NCI-H2107 treated with DMSO at 0.1 percent for 48 hours (cell line): ENCODE results near the gene GPR4.
"Not testable (repeated sequence)": the region's sequence is repeated elsewhere in the genome, so short reads cannot be mapped to it uniquely, and the experiment has no call there.

Experiments used
- DNase-seq: peaks from one replicate; lab custom pipeline; 2025; ENCODE audit not compliant: unreplicated experiment; lab: John Stamatoyannopoulos, UW

The GPR4 gene

DNA sequence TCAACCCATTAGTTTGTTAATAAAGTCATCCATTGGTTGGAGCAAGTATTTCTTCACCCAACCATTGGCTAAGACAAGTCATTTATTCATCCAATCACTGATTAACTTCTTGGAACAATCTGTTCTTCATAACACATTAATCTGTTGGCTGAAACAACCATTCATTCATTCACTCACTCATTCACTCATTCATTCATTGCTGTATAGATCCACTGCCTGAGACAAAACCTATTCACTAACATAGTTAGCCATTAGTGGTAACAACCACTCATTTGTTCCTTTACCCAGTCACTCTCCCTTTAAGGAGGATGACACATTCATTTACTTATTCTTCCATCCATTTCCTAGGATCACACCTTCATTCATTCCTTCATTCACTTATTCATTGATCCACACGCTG, 22.0 kb upstream of the GPR4 start:
- no peak for DNase-seq

DNA sequence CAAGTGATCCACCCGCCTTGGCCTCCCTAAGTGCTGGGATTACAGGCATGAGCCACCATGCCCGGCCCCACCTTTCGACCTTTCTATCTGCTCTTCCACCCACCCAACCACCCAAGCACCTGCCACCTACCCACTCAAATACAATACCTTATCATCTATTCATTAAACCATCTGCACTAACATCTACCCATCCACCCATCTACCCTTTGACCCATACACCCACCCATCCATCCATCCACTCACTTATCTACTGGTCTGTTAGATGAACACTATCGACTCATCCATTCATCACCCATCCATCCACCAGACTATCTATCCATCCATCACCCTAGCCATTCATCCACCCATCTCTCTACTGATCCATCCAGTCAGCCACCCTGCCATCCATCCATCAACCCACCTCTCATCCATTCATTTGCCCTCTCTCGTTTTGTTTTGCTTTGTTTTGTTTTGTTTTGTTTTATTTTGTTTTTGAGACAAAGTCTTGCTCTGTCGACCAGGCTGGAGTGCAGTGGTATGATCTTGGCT, 20.0 kb upstream of the GPR4 start:
- no peak for DNase-seq

DNA sequence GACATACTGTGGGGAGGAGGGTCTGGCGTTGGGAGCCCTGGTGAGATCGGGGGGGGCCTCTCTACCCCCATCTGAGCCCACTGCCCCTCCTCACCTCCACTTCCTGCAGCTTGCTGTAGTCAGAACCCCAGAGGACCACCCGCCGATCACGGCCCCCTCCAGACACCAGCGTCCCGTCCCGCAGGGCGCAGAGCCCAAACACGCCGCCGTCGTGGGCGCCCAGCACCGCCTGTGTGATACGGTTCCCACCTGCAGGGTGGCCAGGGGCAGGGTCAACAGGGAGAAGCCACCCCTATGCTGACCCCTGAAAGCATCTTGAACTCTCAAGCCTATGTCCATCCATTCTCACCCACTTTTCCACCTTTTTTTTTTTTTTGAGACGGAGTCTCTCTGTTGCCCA, 19.4 kb upstream of the GPR4 start:
- no peak for DNase-seq

DNA sequence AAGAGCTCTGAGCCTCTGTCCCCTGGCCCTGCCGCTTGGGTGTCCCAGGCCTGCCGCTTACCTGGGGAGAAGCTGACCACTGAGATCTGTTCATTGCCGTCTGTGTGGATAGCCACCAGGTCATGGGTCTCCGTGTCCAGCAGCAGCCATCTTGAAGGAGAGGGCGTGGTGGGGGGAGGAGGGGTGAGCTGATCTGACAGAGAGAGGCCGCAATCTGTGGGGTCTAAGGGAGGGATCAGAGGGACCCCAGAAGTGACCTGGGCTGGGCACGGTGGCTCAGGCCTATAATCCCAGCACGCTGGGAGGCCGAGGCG, 14.6 kb upstream of the GPR4 start:
- DNase-seq = no peak

DNA sequence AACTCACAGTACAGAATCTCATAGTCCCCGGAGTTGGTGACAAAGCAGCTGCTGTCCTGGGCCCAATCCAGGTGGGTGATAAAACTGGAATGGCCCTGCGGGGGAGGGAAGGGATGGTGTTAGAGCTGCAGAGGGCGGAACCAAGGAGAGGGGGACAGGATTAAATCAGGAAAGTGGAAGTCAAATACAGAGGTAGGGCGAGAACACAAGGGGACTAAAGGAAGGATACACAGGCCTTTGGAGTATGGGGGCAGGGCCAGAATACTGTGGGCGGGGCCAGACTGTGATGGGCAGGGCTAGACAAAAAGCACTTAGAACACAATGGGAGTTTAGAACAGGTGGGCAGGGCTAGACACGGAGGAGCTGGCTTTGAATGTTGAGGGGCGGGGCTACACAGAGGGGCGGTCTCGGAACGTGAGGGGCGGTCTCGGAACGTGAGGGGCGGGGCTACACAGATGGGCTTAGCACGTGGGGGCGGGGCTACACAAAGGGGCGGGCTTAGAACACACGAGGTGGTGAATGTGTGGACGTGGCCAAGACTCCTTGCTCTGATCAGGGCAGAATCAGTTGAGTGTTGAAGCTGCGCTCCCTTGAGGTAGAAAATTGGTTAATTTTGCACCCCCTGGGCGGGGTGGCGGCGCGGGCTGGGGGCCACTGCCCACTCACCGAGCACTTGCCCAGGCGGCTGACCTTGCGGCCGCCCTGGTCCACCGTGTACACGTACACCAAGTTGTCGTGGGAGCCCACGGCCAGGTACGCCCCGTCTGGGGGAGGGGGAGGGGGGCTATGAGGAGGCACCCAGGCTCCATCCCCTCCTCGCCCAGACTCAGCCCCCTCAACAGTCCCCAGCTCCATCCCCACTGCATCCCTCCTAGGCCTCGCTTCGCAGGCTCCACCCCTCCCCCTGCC, 14.0 kb upstream of the GPR4 start:
- no peak for DNase-seq

DNA sequence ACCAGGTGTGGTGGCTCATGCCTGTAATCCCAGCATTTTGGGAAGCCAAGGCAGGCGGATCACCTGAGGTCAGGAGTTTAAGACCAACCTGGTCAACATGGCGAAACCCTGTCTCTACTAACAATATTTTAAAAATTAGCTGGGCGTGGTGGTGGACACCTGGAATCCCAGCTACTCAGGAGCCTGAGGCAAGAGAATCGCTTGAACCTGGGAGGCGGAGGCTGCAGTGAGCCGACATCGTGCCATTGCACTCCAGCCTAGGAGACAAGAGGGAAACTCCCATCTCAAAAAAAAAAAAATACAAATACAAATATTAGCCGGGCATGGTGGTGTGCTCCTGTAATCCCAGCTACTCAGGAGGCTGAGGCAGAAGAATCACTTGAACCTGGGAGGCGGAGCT, 13.0 kb upstream of the GPR4 start:
- DNase-seq = not testable (repeated sequence)

DNA sequence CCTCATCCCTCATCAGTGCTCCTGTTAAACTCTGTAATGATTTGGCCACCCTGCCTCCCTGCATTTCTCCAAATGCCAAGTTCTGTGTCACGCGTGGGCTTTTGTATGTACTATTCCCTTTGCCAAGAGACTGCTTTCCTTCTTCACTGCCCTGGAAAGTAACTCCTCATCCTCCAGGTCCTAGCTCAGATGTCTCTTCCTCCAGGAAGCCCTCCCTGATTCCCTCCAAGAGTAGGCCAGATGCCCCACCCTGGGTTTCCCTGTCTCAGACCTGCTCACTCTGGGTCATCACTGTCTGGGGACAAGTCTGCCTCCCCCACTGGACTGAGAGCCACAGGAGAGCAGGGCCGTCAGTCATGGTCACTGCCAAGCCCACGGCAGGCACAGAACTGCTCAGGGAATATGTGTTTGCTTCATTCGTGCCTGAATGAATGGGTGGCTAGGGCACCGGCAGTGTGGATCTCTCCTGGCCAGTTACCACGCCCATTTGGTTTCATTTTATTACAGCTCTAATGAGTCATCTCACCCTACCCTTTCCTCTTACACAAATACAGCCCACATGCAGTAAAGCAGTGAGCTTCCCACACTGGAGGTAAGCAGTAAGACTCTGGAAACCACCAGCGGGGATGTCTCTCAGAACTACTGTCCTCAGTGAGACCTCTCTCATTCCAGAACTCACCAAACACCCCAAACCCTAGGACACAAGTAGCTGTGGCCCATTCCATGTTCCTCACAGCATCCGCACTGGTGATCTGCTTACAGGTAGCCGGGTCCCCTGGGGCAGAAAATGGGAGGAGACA, 12.1 kb upstream of the GPR4 start:
- no peak for DNase-seq

DNA sequence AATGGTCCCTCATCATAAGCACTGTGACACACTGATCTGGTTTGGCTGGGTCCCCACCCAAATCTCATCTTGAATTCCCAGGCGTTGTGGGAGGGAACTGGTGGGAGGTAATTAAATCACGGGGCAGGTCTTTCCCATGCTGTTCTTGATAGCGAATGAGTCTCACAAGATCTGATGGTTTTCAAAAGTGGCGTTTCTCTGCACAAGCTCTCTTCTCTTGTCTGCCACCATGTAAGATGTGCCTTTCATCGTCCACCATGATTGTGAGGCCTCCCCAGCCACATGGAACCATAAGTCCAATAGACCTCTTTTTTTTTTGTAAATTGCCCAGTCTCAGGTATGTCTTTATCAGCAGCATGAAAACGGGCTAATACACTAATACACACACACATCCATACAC, 6.9 kb upstream of the GPR4 start:
- DNase-seq = no peak

DNA sequence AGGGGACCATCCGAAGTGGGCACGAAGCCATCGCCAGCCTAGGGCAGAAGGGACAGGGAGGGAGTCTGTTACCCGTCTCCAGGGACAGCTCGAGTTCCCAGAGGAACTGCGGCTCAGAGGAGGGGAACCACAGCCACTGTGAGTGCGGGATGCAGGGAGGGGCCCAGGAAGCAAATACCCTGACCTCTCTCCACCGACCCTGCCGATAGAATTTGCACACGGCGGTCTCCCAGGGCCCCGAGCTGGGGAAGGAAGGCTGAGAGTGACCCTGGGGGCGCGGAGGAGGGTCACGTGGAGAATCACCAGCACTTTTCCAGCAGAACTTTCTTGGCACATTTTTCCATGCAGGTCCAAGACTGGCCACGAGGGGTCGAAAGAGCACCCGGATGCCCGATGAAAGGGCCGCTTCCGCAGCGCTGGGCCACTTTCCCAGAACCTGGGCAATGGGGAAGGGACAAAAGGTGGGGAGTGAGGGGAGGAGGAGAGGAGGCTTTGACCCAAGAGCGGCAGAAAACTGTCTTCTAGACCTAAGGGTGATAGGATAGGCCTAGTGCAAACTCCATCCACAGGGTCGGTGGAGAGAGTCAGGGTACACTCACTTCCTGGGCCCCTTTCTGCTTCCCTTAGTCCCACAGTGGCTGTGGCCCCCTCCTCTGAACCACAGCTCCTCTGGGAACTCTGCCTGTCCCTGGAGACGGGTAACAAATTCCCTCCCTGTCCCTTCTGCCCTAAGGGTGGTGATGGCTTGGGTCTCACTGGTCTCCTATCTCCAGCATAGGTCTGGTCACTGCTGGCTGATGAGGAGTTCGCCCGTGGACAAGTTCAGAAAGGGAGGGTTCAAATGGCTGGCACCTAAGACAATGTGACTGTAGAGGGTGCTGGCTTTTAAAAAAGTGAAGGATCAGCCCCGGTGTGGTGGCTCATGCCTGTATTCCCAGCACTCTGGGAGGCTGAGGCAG, 5.3 kb upstream of the GPR4 start:
- peak; percentile 73 for DNase-seq

DNA sequence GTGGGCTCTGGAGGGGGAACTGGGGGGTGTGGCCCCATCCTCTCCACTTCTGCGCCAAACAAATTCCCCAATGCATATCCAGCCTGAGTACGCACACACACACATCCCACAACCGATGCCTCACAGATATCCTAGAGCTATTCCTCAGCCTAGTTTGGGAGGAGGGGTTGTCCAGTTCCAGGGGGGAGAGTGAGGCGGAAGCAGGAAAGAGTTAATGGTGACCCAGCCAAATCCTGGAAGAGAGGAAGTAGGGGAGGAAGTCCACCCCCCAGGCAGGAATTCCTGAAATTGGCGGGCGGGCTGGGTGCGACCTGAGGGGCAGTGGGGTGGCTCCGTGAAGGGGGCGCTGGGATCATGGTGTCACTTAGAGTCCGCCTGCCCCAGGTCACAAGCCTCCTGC, 897 bp downstream of the GPR4 start:
- DNase-seq = no peak

DNA sequence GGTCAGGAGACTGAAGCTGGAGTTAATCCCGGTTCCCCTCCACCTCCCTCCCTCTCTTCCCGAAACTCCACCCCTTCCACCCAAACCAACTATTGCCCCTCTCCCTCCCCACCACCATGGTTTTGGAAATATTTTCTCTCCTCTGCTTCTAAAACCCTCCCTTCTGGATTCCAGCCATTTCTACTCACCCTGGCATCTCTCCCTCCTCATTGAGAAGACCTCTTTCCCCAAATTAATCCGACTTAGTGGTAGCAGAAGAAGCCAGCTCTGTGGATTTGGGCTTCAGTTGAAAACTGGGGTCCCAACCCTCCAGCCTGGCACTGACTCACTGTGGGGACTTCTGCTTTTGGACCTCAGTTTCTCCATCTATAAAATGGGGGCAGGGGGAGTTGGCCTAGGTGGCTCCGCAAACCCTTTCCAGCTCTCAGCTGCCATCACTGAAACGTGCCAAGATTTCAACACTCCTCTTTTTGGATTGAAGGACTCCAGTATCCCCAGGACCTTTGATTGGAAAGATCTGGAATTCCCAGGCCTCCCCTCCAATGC, 1.6 kb downstream of the GPR4 start:
- no peak for DNase-seq

DNA sequence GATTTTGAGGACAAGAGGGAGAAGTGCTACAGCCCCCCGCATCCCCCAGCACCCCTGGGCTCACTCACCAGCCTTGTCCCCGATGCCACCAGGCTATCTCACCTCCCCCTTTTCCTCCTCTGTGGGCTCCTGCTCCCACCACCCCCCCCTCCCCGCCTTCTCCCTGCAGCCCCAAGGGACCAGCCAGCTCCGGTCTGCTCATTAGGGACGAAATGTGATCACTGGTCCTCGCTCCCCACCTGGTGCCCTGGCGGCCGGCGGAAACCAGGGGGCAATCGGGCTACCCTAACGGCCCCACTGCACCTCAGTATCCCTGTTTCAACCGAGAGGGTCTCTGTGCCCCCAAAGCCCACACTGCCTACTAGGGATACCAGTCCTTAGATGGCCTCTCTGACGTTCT, 2.7 kb downstream of the GPR4 start:
- DNase-seq = no peak

DNA sequence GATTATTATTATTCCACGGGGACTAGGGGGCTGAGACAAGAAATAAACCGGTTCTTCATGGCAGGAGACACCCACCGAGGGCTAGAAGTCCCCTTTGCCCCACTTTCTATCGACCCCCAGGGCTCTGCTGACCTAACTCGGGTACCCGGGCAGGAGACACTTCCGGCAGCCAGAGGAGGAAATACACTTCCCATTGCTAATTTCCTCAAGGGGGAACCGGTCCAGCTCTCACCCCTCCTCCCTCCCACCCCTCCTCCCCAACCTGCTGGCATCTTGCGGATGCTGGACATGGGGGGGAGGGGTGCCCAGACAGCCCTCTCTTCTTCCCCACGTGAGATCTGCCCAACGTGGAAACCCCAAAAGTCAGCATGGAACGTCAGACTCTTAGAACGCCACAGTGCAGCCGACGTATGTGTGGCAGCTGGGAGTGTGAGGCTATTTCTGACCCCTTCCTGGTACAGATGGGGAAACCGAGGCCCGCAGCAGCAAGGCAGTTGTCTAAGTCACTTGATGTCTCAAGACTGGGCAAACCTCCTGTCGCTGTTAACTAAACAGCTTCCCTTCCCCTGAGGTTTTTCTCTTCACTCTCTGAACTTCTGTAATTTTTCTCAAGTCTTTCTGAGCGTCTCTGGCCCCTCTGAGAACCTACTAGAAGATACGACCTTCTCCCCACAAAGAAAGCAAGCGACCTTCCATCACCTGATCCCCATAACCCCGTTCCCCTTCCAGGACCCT, 3.6 kb downstream of the GPR4 start:
- DNase-seq = no peak

DNA sequence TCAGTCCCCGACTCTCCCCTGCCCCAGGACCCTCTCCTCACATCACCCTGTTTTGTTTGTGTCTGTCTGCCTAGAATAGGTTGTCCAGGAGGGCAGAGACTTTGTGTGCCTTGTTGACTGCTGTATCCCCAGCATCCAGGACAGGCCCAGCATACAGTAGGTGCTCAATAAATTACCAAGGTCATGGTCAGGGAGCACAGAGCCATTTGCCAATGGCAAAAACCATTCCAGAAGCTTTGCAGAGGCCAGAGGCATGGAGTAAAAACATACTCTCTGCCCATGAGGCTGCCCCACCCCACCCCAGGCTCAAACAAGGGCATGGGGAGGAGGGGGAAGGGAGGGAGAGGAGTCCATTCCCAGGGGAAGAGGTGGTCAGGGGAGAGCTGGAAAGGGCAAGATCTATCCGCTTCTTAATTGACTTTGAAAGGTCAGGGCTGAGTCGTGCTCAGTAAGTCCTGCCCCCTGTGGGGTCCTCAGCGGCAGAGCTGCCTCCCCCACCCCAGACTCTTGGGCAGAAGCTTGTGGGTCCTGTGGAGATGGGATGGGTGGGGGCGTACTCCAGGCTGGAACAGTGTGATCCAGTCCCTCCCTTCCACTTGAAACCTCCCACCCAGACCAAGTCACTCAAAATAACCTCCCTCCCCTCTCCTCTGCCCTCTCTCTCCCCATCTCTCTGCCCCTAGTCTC, 4.4 kb downstream of the GPR4 start:
- DNase-seq = no peak

DNA sequence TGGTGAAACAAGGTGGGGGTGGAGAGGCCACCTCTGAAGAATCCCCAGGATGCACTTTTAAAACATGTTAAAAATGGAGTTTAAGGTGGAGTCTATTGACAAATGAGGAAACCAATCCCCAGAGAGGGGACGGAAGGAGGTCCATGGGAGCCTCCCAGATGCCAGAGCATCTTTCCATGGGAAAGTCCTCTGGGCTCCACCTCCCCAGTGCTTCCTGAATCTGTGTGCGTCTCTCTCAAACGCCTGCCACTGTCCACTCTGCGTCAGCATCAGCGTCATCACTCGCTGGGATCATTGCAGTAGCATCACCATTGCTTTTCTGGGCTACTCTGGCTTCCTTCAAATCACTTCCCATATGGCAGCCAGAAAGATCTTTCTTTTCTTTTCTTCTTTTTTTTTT, 6.2 kb downstream of the GPR4 start:
- DNase-seq = no peak

DNA sequence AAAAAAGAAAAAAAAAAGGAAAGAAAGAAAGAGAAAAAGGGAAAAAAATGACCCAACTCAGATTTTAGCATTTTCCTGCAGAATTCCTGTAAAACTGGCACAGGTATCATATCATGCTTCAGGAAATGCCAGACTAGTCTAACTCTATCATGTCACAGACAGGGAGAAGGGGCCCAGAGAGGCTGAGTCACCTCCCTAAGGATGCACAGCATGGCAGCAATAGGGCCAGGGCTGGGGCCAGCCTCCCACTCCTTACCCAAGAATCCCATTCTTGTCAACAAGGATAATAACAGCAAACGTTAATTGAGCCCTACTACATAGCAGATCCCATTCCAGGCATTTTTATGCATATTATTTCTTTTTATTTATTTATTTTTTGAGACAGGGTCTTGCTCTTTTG, 8.5 kb downstream of the GPR4 start:
- DNase-seq = no peak

DNA sequence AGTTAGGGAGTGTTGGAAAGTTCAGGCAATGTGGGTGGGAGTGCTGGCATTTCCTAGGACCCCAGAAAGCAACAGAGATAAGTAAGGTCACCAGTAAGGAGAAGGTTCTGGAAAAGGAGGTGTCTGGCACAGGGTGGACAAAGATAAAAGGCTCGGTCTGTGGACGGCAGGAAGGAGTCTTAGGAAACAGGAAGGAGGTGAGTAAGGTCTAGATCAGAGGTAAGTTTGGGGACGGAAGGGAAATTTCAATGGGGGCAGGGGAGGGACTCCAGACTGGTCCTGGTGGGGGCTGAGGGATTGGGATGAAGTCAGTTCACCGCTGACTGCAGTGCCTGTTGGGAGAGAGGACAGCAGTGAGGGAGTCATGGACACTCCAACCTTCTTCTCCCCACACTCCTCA, 9.6 kb downstream of the GPR4 start:
- DNase-seq = no peak

DNA sequence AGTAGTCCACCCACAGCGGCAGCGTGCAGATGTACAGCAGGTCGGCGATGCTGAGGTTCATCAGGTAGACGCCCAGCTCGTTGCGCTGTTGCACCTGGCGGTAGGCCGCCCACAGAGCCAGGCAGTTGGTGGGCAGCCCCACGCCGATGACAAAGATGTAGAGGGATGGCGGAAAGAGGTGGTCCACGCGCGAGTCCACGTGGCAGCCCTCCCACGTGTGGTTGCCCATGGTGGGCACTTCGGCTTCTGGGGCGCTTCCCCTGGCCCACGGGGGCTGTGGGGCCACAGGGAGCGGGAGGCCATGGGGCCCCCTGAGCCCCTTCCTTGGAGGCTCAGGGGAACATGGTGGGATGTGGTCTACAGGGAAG, 10.4 kb downstream of the GPR4 start:
- no peak for DNase-seq

DNA sequence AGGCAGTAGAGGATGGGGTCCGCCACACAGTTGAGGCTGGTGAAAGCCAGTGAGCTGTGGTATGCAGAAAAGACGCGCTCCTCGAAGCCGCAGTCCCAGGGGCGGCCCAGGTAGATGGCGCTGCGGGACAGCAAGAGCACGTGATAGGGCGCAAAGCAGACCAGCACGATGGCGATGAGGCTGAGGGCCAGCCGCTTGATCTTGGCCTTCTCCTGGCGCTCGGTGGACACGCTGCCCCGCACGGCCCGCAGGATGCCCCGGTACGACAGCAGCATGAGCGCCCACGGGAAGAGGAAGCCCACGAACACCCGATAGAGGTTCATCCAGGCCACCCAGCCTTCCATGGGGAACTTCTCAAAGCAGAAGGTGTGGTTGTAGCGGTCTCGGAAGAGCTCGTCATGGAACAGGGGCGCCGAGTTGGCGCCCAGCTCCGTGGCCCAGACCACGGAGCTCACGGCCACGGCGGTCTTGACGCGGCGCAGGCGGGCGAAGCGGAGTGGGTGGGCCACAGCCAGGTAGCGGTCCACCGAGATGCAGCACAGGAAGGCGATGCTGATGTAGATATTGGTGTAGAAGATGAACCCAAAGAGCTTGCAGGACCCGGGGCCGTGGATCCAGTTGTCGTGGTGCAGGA, 10.9 kb downstream of the GPR4 start:
- DNase-seq = peak; percentile 14
